ENCODE data around the gene PRKAR1A.
"Not testable (repeated sequence)": the region's sequence is repeated elsewhere in the genome, so short reads cannot be mapped to it uniquely, and the experiment has no call there.

PRKAR1A gene
- 311 to 332 reads per million in 2 donors for total RNA-seq

DNA sequence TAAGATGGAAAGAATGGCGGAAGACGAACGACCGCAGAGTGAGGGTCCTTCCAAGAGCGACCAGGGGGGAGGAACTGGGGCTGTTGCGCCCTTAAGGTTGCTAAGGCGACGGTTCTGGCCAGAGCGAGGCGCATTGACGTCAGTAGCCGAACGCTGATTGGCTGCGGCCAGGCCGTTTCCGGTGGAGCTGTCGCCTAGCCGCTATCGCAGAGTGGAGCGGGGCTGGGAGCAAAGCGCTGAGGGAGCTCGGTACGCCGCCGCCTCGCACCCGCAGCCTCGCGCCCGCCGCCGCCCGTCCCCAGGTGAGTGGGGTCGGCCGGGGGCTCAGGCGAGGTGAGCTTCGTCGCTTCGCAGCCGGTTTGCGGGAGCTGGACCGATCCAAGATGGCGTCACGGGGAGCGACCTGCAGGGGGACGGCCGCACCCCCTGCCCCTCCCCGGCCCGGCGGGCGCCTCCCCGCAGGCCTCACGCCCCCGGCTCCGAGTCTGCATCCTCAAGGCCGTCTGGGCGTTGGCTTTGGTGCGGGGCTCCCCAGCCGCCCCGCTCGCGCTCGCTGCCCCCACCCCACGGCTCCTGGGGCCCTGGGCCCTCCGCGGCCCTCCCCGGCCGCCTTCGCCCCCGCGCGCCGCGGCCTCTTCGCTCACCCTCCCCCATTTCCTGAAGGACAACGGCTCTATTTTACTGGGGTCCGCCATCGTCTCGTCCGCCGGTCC, at the start of gene PRKAR1A:
Gene PRKAR1A (plus strand): TSS at position 184 of the 713 bp plus-strand sequence. CDS start 2,970 bp downstream, outside the sequence.
- peak; percentile 95 for DNase-seq

DNA sequence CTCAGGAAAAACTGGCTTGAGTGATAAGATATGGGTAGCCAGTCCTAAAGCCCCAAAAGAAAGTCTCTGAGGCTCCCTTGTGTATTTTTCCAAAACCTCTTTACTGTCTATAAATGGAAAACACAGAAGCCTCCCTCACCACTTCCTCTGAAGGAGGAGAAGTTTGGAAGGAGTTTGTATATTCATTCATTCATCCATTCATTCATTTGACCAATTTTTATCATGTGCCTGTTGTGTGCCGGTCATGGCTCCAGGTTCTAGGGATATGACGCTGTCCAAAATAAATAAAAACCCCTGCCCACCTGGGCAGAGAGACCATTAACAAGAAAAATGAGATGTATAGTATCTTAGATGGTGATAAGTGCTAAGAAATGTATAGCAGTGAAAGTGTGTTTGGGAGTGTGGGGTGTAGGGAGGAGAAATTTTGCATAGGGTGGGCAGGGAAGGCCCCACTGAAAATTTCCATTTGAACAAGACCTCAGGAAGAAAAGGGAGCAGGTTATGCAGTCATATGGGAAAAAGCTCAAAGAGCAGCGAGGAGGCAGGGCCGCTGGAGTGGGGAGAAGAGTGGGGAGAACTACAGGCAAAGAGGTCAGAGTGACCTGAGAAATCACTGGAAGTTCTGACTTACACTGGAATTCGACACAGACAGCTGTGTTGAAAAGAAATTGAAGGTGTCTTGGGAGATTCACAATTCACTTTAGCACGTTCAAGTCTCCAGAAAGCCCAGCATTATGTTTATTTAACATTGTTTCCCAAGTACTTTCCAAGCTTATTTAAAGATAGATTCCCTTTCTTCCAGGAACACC, 48.8 kb upstream of the PRKAR1A start:
- no peak for DNase-seq

DNA sequence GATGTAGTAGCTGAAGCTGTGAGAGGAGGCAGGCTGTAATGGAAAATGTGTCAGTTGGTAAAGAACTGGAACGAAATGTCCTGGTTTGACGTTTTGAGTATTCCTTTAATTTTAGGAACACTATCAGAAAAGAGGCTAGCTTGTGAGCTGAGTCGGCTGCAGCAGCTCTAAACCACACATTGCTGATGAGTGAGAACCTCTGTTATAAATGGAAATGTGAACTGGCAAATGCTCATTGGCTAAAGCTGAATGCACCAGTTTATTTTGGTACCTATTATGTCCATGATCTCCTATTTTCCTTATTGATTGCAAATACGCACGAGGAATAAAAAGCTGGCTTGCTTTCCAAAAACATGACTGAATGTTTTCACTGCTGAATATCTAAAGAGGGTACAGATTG, 43.9 kb upstream of the PRKAR1A start:
- no peak for DNase-seq

DNA sequence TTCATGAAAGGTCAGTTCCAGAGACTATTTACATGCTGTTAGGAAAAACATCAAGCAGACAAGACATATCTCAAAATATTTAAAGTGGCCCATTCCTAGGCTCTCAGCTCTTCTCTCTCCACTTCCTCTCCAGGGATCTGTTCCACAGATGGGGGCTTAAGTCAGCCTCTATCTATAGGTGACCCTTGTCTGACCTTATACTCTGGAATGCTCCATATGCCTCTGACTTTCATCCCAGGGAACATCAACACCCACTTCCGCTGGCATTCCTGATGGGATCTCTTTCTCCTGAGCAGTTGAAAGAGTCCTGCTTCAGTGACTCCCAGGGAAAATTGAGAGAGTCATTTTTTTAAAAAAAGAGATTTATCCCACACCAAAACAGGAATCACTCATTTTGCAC, 43.4 kb upstream of the PRKAR1A start:
- no peak for DNase-seq

DNA sequence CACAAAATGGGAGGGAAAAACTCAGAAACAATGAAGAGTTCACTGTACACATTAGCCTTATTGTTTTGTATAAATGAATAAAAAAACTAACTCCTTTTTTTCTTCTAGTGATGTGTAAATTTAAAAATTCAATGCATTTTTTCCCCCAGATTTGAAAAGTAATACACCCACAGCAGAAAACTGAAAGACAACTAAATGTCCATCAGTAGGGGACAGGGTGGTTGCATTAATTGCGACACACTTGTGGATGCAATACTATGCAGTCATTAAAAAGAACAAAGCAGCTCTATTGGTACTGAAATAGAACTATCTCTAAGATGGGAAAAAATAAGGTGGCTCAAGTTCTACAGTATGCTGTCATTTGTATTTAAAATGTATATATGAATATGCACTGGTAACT, 41.3 kb upstream of the PRKAR1A start:
- no peak for DNase-seq

DNA sequence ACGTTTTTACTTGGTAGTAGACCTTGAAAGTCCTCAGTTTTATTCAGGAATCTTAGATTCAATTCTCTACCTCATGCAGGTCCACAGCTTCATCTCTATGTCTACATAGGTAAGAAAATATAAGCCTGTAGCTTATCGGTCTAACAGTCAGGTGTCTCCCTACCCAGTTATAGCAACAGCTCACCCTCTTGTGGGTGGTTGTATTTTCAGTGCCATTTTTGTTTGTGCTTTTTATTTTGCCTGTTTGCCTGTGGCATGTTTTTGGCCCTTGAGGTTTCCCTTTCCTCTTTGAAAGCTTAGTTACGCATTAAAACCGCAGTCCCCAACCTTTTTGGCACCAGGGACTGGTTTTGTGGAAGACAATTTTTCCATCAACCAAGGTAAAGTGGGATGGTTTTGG, 31.3 kb upstream of the PRKAR1A start:
- no peak for DNase-seq

DNA sequence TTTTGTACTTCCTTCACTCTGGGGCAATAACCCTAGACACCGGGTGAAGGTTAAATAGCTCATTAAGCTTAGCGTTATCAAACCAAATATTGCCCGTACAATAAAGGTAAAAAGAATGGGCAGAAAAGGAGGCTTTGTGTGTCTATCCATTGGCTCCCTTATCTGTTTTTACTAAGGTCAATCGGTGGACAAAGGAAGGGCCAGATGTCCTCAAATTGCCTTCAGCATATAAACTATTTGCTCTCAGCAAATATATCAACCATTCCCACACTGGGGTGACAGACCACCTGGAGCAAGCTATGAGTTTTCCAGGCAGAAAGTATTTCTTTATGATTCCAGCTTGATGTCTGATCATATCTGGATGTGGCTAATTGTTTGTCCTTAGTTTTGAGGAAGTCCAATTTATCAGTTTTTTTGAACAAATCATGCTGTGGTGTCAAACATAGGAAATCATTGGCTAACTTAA, 29.6 kb upstream of the PRKAR1A start:
- DNase-seq = no peak

DNA sequence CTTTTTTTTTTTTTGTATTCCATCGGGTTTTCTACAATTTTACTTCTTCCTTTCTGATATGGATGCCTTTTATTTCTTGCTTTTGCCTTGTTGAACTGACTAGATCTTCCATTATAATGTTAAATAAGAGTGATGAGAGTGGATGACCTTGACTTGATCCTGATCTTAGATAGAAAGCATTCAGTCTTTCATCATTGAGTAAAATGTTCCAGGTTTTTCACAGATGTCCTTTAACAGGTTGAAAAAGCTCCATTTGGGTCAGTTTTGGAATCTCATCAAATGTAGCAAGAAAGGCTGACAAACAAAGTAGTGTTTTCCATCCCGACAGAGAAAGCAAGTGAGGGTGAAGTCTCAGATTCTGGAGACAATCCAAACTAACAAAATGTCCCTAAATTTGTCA, 27.8 kb upstream of the PRKAR1A start:
- no peak for DNase-seq

DNA sequence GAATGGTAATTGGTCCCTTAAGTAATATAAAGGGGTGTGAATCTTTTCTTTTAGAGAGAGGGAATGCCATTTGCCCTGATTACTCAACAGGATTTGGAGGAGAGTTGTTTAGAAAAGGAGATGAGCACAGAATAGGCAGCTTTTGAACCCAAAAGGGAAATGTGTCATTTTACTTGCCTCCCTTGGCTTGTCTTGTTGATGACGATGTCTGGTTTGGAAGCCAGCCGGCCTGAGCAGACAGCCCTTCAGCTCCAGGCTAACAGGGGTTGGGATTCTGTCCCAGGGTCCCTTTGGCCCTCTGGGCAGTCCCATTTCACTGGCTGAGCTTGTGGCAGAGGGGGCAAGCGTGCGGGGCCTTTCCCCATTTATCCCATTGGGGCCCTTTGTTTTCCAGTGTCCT, 22.3 kb upstream of the PRKAR1A start:
- no peak for DNase-seq

DNA sequence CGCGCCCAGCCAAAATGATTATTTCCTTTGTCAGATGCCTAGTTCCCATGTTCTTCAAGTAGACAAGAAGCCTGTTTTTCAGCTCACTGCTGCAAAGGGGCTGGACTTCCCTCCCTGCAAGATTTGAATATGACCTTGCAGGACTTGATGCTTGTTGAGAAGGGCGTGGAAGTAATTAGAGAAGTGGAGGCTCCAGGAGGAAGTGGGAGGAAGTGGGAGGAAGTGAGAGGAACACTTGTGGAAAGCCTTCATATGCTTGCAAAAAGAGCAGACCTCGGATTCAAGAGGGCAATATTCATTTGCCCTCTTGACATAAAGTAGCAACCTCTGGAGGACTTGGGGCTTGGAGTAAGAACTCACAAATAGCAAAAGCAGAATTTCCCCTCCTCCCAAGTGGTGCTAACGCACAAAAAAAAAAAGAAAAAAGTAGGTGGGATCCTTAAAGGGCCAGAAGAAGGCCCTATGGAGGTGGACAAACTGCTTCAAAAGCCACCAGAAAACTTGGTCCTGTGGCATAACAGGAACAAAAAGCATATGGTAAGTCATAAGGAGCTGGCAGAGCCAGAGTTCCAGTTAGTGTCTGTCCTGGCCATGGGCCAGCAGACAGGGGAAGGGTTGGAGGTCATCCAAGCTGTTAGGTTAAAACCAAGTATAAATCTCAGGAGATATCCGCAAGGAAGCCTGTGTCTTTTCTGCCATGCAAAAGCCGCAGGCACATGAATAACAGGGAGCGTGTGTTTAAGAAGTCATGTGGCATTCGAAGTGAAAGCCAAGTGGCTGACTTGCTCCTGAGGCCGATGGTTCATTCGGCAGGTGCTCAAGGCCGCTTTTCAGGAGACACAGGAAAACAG, 20.6 kb upstream of the PRKAR1A start:
- no peak for DNase-seq

DNA sequence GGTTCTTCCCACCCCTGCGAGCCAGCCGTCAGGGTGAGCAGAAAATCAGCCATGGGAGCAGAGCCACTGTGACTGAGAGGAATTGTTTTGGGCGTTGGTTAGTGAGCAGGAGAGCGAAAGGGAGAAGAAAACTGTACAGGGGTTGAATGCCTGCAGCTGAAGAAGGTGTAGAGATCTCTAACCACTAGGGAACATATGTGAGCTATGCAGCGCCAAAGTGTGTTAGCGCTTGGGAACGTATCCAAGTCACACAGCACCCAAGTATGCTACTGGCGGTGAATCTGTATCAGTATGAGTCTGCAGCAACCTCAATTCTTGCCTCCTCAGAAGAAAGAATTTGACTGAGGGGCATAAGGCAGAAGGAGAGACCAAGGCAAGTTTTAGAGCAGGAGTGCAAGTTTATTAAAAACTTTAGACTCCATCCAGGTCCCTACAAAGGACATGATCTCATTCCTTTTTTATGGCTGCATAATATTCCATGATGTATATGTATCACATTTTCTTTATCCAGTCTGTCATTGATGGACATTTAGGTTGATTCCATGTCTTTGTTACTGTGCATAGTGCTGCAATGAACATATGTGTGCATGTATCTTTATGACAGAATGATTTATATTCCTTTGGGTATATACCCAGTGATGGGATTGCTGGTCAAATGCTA, 19.7 kb upstream of the PRKAR1A start:
- not testable (repeated sequence) for DNase-seq

DNA sequence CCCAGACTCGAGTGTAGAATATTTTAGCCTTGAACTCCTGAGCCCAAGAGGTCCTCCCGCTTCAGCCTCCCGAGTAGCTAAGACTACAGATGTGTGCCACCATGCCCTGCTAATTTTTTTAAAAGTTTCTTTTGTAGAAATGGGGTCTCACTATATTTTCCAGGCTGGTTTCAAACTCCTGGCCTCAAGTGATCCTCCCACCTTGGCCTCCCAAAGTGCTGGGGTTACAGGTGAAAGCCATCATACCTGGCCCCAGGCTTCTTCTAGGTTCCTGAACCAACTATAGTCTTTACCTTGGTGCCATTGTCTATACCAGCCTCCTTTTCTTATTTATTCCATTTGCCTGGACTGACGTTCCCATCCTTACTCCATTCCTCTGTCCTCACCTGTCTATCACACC, 17.1 kb upstream of the PRKAR1A start:
- DNase-seq = no peak

DNA sequence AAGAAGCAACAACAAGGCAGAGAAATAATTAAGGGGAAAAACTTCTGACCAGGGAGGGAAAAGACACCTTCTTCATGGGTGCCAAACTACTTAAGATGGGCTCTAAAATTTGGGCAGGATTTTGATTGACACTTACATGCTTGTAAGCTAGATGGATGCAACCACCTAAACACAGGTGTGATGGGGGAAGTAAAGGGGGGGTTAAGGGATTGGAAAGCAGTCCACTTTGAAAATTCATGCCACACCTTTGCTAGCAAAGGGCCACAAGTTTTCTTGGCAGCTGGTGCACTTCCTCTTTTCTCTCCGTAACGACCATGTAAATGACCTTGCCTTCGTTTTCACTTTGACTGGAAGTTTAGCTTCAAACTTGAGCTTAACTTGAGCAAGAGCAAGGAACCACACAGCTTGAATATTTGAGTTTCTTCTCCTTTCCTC, 14.3 kb upstream of the PRKAR1A start:
- no peak for DNase-seq

DNA sequence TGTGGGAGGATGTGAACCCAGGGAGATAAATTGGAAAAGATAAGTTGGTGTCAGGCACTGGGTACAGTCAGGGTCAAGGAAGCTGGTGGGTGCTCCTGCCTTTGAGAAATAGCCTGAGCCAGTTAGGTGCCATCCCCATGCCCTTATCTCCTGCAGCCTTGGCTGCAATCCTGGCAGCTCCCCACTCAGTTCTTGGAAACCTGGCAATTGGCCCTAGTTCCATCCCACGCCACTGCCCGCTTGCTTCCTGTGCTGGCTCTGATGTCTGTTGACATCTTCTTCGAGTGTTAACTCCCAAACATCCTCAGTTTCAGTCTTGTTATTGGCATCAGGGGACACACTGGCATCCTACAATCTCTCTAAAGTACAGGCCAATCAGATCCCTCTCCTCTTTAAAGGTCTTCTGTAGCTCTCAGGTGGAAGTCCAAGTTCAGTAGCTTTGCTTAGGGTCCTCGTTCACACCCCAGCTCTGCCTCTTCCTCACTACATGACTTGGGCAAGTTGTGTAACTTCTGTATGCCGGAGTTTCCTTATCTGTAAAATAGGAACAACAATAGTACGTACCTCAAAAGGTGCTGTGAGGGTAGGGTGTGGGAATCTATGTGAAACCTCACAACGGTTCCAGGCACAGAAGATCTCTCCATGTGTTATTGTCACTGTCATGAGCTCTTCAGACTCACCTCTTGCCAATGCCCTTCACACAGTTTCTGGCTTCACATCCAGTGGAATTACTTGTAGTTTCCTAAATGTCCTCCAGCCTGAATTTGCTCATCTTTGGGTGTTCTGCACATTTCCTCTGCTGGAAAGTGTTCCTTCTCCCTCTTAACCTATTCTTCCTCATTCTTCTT, 13.5 kb upstream of the PRKAR1A start:
- DNase-seq = no peak

DNA sequence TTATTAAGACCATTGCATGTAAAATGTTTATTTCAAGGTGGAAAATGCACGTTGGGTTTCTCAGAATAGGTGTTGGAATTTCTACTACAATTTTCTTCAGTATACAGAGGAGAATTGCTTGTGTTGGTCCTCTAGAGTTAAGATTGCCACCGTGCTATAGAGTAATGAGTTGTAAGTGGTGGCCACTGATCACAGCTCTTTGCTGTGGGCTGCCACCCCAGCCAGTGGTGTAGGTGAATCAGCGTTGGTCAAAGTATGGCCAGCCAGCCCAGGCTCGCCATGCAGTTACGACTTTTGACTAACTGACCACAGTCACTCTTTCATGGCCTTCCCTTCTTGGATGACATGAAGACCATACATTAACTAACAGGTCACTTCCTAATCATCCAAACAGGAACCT, 12.6 kb upstream of the PRKAR1A start:
- DNase-seq = no peak

DNA sequence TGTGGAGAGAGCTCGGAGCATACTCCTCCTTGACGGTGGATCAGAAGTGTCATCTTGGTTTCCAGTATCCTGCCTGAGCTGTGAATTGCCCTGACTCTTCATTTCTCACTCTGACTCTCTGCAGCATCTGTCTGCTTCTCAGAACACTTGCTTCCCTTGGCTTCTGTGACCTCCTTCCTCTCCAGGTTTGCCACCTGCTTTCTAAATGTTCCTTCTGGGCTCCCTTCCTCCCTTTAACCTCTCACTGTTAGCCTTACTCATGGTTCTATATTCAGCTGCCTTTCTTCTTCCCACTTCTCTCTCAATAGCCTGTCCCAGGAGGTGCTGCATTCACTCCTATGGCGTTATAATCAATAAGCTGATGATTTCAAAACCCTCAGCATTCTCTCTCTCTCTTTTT, 11.2 kb upstream of the PRKAR1A start:
- DNase-seq = no peak

DNA sequence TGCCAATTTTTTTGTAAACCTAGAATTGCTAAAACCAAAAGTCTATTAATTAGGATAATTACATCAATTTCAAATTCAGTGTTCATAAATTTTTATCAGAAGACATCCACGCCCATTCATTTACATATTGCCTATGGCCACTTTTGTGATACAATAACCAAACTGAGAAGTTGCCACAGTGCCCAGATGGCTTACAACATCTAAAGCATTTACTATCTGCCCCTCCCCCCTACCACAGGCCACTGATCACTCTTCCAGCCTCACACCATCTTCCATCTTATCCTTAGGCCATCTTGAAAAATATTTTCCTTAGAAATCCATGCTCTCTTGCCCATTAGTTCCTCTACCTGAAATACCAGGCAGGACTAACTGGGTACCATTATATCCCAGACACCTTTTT, 6.3 kb upstream of the PRKAR1A start:
- DNase-seq = no peak

DNA sequence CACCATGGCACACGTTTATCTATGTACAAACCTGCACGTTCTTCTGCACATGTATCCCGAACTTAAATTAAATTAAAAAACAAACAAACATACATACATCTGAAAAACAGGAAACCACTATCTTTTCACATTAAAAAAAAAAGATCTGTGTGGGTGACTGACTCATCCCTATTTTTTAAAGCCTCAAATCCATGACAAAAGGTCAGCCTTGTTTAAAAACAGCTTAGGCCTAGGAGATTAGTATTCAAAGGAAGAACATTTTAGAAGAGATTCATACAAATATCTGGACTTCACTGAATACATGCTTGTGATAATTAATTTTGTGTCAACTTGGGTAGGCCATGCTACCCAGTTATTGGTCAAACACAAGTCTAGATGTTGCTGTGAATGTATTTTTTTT, 4.7 kb upstream of the PRKAR1A start:
- DNase-seq = no peak

DNA sequence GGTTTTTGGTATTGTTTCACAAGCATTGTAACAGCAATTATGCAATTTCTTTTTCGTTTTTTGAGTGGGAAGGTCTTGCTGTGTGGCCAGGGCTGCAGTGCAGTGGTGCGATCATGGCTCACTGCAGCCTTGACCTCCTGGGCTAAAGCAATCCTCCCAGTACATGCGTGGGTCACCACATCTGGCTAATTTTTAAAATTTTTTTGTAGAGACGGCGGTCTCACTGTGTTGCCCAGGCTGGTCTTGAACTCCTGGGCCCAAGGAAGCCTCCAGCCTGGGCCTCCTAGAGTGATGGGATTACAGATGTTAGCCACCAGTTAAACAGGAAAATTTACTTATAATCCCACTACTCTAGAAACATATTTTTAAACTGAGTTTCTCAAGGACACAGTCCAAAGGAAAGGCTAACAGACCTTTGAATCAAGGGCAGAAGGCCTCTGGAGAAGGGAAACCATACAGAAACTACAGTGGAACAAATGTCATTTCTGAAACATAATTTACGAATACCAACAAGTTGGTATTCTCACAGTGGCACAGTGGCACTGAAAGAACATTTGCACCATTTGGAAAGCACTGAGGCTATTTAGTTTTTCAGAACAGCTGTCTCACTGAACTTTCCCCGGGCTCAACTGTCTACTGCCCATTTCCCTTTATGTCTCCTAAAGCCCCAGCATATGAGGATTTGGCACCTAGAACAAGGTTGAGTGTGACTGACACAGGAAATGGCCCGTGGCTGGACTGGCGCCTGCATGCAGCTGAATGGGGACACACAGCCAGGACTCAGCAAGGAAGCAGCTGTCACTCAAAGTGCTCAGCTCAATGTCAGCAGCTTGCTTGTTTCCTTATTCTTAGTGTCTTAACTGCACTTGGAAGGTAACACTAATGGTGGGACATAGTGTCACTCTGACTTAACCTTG, 2.8 kb upstream of the PRKAR1A start:
- DNase-seq = no peak

DNA sequence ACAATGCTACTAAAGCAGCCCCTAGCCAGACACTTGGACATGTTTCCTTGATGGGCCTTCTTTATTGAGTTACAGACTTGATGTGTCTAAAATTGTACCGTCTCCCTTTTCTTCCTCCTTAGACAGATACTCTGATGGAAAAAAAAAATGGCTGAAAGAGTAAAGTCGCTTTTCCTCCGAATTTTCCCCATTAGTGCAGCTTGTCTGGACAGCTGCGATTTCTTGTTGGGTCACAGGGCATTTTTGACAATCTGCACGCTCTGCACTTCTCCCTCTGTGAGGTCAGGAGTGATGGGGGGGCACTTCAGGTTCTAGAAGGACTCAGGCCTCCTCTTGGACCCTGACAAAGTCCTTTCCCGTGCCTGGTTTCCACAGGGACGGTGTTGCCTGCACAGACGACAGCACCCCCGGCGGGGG, 968 bp upstream of the PRKAR1A start:
- DNase-seq = no peak

Data from activated gamma-delta T cell (primary cell).